ENCODE measurements around the gene ADGRG6.
"Not testable (repeated sequence)": the region's sequence is repeated elsewhere in the genome, so short reads cannot be mapped to it uniquely, and the experiment has no call there.

The ADGRG6 gene

GRCh38 chr6:142443532-142443931, 141.7 kb downstream of the ADGRG6 start:
- no peak overlapping the region for H3K9ac ChIP-seq (ENCODE audit: low read length)
- H3K36me3 ChIP-seq (ENCODE audit: control insufficient read depth, low read depth, low read length) = no peaks in the 10 kb centered on the region
- H3K9me3 ChIP-seq (ENCODE audit: control insufficient read depth, low read depth, low read length) = no peaks in the 10 kb centered on the region
- no peak overlapping the region for H3K4me3 ChIP-seq (ENCODE audit: low read length)
- H3K27ac ChIP-seq (ENCODE audit: low read length) = no peak overlapping the region
- no peaks in the 10 kb centered on the region for H3K27me3 ChIP-seq (ENCODE audit: control insufficient read depth, insufficient read depth, low read length)
- H3K4me1 ChIP-seq (ENCODE audit: control insufficient read depth, low read depth, low read length) = peaks cover 16% of the 10 kb centered on the region

DNA sequence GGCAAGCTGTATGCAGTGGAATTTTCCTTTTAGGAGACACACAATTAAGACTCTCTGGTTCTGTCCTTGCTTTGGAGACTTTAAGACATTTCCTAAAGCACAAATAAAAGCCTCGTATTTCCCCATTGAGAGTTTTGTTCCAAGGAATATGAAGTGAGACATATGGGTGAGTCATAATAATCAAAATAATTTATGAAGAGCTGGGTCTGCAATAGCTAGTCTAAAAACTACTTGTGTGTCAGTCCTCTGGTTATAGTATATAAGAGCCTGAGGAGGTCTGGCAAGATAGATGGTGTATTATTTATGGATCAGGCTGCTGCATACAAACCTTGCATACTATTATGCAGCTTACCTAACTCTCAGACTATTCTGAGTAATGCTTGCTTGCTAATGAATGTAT, 142.6 kb downstream of the ADGRG6 start:
- Histone ChIP-seq H3K36me3 (ENCODE audit: control insufficient read depth, low read depth, low read length) (no peaks in the 10 kb centered on the region), H3K27me3 (ENCODE audit: control insufficient read depth, insufficient read depth, low read length) (no peaks in the 10 kb centered on the region), H3K9me3 (ENCODE audit: control insufficient read depth, low read depth, low read length) (no peaks in the 10 kb centered on the region), H3K27ac (ENCODE audit: low read length) (no peak overlapping the region), H3K4me1 (ENCODE audit: control insufficient read depth, low read depth, low read length) (peaks cover 16% of the 10 kb centered on the region), H3K9ac (ENCODE audit: low read length) (no peak overlapping the region), H3K4me3 (ENCODE audit: low read length) (no peak overlapping the region)

DNA sequence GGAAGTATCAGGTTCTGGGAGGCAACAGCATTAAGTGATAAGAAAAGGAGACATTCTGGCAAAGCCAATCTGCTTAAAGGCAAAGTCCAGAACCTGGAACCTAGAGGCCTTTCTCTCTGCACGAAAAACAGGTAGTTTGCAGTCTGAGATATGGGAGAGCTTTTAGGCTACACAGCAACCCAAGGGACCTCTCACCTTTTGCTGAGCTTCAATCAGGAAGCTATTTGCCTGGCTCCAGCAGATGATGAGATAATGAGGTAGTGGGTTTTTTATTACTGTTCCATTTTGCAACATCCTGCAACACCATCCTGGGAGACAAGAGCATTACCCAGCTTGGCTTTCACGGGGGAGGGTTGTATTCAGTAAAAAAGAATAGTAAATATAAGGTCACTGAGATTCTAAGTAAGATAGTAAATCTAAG, 143.1 kb downstream of the ADGRG6 start:
- Histone ChIP-seq H3K27me3 (ENCODE audit: control insufficient read depth, insufficient read depth, low read length) (no peaks in the 10 kb centered on the region), H3K9me3 (ENCODE audit: control insufficient read depth, low read depth, low read length) (no peaks in the 10 kb centered on the region), H3K36me3 (ENCODE audit: control insufficient read depth, low read depth, low read length) (no peaks in the 10 kb centered on the region), H3K4me1 (ENCODE audit: control insufficient read depth, low read depth, low read length) (peaks cover 16% of the 10 kb centered on the region), H3K4me3 (ENCODE audit: low read length) (no peak overlapping the region), H3K9ac (ENCODE audit: low read length) (no peak overlapping the region), H3K27ac (ENCODE audit: low read length) (no peak overlapping the region)

GRCh38 chr6:142446168-142446567, 144.4 kb downstream of the ADGRG6 start:
- Histone ChIP-seq H3K4me1 (ENCODE audit: control insufficient read depth, low read depth, low read length) (peaks cover 7% of the 10 kb centered on the region), H3K27me3 (ENCODE audit: control insufficient read depth, insufficient read depth, low read length) (no peaks in the 10 kb centered on the region), H3K4me3 (ENCODE audit: low read length) (no peak overlapping the region), H3K9ac (ENCODE audit: low read length) (no peak overlapping the region), H3K9me3 (ENCODE audit: control insufficient read depth, low read depth, low read length) (no peaks in the 10 kb centered on the region), H3K36me3 (ENCODE audit: control insufficient read depth, low read depth, low read length) (no peaks in the 10 kb centered on the region), H3K27ac (ENCODE audit: low read length) (no peak overlapping the region)

GRCh38 chr6:142446576-142446975, 144.8 kb downstream of the ADGRG6 start:
- Histone ChIP-seq H3K36me3 (ENCODE audit: control insufficient read depth, low read depth, low read length) (no peaks in the 10 kb centered on the region), H3K4me1 (ENCODE audit: control insufficient read depth, low read depth, low read length) (peaks cover 3% of the 10 kb centered on the region), H3K4me3 (ENCODE audit: low read length) (no peak overlapping the region), H3K27me3 (ENCODE audit: control insufficient read depth, insufficient read depth, low read length) (no peaks in the 10 kb centered on the region), H3K27ac (ENCODE audit: low read length) (no peak overlapping the region), H3K9me3 (ENCODE audit: control insufficient read depth, low read depth, low read length) (no peaks in the 10 kb centered on the region), H3K9ac (ENCODE audit: low read length) (no peak overlapping the region)

DNA sequence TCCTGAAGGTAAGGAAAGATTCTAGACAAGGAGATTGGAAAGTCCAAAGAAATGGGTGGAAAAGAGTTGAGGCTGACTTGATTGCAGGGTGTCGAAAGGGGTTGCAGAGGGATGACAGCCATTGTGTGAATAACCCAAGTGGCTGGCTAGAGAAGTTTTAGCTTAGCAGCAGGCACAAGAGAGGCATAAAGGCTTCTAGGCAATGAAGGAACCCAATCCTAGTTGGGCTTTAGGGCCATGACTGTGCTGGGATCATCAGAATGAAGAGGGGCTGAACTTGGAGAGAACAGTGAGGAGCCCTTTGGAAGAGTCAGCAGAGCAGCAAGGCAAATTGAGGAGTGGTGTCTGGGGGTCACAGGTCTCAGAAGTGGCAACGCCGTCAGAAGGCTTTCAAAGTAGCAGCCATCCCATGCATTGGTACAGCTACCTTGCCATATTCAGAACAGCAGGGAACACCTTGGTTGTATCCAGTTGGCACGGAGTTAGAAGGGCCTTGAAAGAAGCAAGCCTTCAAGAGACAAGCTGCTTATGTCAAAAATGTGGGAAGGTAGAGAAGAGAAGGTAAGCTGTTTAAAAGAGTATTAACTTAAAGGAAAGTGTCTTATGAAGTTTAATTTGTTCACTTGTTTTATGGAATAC, 146.4 kb downstream of the ADGRG6 start:
- H3K27ac ChIP-seq (ENCODE audit: low read length) = no peak overlapping the region
- H3K27me3 ChIP-seq (ENCODE audit: control insufficient read depth, insufficient read depth, low read length) = no peaks in the 10 kb centered on the region
- H3K9me3 ChIP-seq (ENCODE audit: control insufficient read depth, low read depth, low read length) = no peaks in the 10 kb centered on the region
- H3K4me3 ChIP-seq (ENCODE audit: low read length) = no peak overlapping the region
- no peaks in the 10 kb centered on the region for H3K36me3 ChIP-seq (ENCODE audit: control insufficient read depth, low read depth, low read length)
- H3K9ac ChIP-seq (ENCODE audit: low read length) = no peak overlapping the region
- H3K4me1 ChIP-seq (ENCODE audit: control insufficient read depth, low read depth, low read length) = no peaks in the 10 kb centered on the region

GRCh38 chr6:142450856-142451255, 149.0 kb downstream of the ADGRG6 start:
- not testable (repeated sequence) for H3K9me3 ChIP-seq (ENCODE audit: control insufficient read depth, low read depth, low read length); H3K36me3 ChIP-seq (ENCODE audit: control insufficient read depth, low read depth, low read length); H3K4me1 ChIP-seq (ENCODE audit: control insufficient read depth, low read depth, low read length); H3K27ac ChIP-seq (ENCODE audit: low read length); H3K27me3 ChIP-seq (ENCODE audit: control insufficient read depth, insufficient read depth, low read length); H3K9ac ChIP-seq (ENCODE audit: low read length); H3K4me3 ChIP-seq (ENCODE audit: low read length)

GRCh38 chr6:142452993-142453392, 151.2 kb downstream of the ADGRG6 start:
- no peaks in the 10 kb centered on the region for H3K9me3 ChIP-seq (ENCODE audit: control insufficient read depth, low read depth, low read length)
- no peak overlapping the region for H3K9ac ChIP-seq (ENCODE audit: low read length)
- H3K36me3 ChIP-seq (ENCODE audit: control insufficient read depth, low read depth, low read length) = no peaks in the 10 kb centered on the region

DNA sequence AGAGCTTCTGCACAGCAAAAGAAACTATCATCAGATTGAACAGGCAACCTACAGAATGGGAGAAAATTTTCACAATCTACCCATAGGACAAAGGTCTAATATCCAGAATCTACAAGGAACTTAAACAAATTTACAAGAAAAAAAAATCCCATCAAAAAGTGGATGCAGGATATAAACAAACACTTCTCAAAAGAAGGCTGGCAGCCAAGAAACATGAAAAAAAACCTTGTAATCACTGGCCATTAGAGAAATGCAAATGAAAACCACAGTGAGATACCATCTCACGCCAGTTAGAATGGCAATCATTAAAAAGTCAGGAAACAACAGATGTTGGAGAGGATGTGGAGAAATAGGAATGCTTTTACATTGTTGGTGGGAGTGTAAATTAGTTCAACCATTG, 152.4 kb downstream of the ADGRG6 start:
- H3K27ac ChIP-seq (ENCODE audit: low read length) = not testable (repeated sequence)

More at GRCh38 chr6:142452993-142453392, 151.2 kb downstream of the ADGRG6 start:
- Histone ChIP-seq H3K27me3 (ENCODE audit: control insufficient read depth, insufficient read depth, low read length) (no peaks in the 10 kb centered on the region), H3K4me3 (ENCODE audit: low read length) (no peak overlapping the region), H3K27ac (ENCODE audit: low read length) (no peak overlapping the region), H3K4me1 (ENCODE audit: control insufficient read depth, low read depth, low read length) (no peaks in the 10 kb centered on the region)

GRCh38 chr6:142454848-142455247, 153.0 kb downstream of the ADGRG6 start:
- not testable (repeated sequence) for H3K4me3 ChIP-seq (ENCODE audit: low read length); H3K27ac ChIP-seq (ENCODE audit: low read length); H3K27me3 ChIP-seq (ENCODE audit: control insufficient read depth, insufficient read depth, low read length); H3K9ac ChIP-seq (ENCODE audit: low read length); H3K4me1 ChIP-seq (ENCODE audit: control insufficient read depth, low read depth, low read length); H3K9me3 ChIP-seq (ENCODE audit: control insufficient read depth, low read depth, low read length); H3K36me3 ChIP-seq (ENCODE audit: control insufficient read depth, low read depth, low read length)

More for the DNA sequence above, 152.4 kb downstream of the ADGRG6 start:
- H3K9ac ChIP-seq (ENCODE audit: low read length); H3K27me3 ChIP-seq (ENCODE audit: control insufficient read depth, insufficient read depth, low read length); H3K36me3 ChIP-seq (ENCODE audit: control insufficient read depth, low read depth, low read length); H3K4me1 ChIP-seq (ENCODE audit: control insufficient read depth, low read depth, low read length); H3K4me3 ChIP-seq (ENCODE audit: low read length); H3K9me3 ChIP-seq (ENCODE audit: control insufficient read depth, low read depth, low read length): not testable (repeated sequence)

GRCh38 chr6:142455957-142456589, 154.3 kb downstream of the ADGRG6 start:
- no peaks in the 10 kb centered on the region for H3K36me3 ChIP-seq (ENCODE audit: control insufficient read depth, low read depth, low read length)
- H3K9ac ChIP-seq (ENCODE audit: low read length) = no peak overlapping the region
- no peaks in the 10 kb centered on the region for H3K4me1 ChIP-seq (ENCODE audit: control insufficient read depth, low read depth, low read length)
- H3K4me3 ChIP-seq (ENCODE audit: low read length) = no peak overlapping the region
- no peaks in the 10 kb centered on the region for H3K9me3 ChIP-seq (ENCODE audit: control insufficient read depth, low read depth, low read length)
- H3K27me3 ChIP-seq (ENCODE audit: control insufficient read depth, insufficient read depth, low read length) = no peaks in the 10 kb centered on the region
- no peak overlapping the region for H3K27ac ChIP-seq (ENCODE audit: low read length)

All from iPS-18a (cell line).